Fibroblast of mammary gland (primary cell): ENCODE measurements around the gene TERT.

Source experiments
- DNase-seq: peaks from one replicate; pipeline ENCODE4 v3.0.0-alpha.2; 2010; ENCODE audit warnings: low read depth
- H3K4me3 ChIP-seq: 2 replicates; pipeline ENCODE4 v1.5.1; 2011; ENCODE audit warnings: low read depth, mild to moderate bottlenecking, low read length, moderate library complexity; ENCODE audit not compliant: control insufficient read depth
- TF ChIP-seq, protein P1 (sequence below): conservative IDR thresholded peaks from 2 replicates; pipeline ENCODE4 v1.5.1; 2011; ENCODE audit warnings: low read depth, low read length, inconsistent platforms; ENCODE audit not compliant: control insufficient read depth, insufficient read depth

Gene TERT

DNA sequence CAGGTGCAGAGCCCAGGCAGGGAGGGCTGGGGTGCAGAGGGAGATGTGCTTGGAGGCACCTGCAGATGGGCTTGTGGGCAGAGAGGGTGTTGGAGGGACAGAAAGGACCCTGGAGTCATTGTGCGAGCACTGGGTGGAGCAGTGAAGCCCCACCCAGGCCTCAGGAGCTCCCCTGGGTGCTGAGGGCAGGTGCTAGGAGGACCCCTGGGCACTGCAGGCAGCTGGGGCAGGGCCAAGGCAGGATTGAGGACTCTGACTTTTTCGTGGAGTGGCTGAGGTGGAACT lies 80.0 kb downstream of the TERT start:
- DNase-seq, result no peak
- H3K4me3 ChIP-seq, result no peak overlapping the region
- TF ChIP-seq, protein P1, sequence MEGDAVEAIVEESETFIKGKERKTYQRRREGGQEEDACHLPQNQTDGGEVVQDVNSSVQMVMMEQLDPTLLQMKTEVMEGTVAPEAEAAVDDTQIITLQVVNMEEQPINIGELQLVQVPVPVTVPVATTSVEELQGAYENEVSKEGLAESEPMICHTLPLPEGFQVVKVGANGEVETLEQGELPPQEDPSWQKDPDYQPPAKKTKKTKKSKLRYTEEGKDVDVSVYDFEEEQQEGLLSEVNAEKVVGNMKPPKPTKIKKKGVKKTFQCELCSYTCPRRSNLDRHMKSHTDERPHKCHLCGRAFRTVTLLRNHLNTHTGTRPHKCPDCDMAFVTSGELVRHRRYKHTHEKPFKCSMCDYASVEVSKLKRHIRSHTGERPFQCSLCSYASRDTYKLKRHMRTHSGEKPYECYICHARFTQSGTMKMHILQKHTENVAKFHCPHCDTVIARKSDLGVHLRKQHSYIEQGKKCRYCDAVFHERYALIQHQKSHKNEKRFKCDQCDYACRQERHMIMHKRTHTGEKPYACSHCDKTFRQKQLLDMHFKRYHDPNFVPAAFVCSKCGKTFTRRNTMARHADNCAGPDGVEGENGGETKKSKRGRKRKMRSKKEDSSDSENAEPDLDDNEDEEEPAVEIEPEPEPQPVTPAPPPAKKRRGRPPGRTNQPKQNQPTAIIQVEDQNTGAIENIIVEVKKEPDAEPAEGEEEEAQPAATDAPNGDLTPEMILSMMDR, result no peak

DNA sequence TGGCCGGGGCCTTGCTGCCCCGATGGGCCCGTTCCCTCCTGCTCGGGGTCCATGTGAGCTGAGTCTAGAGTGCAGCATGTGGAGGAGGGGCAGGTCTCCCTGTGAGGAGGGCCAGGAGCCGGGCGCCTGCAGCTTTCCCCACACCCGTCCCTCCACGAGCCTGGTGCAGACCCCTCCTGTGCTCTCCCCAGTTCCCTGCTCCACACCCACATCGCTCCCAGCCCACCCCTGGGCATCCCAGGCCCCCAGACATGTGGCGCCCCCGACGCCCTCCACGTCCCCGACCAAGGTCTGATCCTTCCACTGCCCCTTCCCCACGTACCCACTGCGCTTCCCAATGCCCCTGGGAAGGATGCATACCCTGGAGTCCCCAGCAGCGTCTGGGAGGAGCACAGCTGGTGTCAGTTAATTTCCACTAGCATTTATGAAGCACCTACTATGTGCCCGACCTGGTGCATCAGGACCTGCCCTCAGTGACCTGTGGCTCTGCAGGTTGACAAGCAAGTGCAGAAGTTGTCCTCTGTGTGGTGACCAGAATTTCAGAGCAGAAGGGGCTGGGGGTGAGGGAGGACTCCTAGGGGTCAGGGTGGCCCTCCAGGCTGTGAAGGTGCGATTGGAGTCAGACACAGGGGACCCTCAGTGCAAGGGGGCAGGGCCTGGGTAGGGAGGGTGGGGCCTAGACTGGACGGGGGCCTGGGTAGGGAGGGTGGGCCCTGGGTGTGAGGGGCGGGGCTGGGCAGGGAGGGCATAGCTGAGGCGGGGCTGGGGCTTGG lies 80.5 kb downstream of the TERT start:
- TF ChIP-seq, protein P1, result no peak
- H3K4me3 ChIP-seq, result no peak overlapping the region
- DNase-seq, result no peak

DNA sequence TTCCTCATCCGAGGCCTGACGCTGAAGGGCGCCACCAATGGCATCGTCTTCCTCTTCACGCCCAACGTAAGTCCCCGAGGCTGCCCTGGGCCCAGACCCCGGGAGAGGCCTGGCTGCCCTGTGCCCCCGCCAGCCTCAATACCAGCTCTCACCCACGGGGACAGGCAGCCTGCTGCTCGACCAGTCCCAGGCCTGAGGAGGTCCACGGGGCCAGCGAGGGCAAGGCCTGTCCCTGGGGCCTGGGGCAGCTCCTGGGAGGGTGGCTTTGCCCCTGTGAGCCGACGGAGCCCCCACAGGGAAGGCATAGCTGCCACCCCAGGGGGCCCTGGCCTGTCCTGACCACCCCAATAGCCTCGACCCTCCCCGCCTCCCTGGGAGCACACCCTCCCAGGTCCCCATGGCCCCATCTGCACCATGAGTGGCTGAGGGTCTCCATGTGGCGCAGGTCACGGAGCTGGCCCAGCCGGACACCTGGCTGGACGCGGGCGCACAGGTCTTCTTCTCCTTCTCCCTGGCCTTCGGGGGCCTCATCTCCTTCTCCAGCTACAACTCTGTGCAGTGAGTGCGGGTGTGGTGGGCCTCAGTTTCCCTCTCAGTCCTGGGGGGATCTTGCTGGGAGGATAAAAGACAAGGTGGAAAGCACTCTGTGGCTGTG lies 81.2 kb downstream of the TERT start:
- TF ChIP-seq, protein P1, result no peak

DNA sequence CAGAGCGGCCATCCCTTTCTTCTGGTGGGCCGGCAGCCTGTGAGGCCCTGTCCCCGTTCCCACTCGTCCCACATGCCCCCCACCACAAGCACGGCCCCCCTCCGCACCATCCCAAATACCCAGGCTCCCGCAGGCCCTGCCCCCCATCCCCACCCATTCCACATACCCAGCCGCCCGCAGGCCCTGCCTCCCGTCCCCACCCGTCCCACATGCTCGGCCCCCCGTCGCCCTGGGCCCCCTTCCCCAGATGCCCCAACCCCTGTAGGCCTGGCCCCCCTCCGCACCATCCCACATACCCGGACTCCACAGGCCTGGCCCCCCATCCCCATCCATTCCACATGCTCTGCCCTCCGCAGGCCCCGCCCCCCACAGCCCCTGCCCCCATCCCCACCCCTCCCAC lies 82.0 kb downstream of the TERT start:
- TF ChIP-seq, protein P1, result no peak
- H3K4me3 ChIP-seq, result no peak overlapping the region
- DNase-seq, result no peak

More for the DNA sequence above, 81.2 kb downstream of the TERT start:
- DNase-seq, result no peak
- no peak overlapping the region for H3K4me3 ChIP-seq

DNA sequence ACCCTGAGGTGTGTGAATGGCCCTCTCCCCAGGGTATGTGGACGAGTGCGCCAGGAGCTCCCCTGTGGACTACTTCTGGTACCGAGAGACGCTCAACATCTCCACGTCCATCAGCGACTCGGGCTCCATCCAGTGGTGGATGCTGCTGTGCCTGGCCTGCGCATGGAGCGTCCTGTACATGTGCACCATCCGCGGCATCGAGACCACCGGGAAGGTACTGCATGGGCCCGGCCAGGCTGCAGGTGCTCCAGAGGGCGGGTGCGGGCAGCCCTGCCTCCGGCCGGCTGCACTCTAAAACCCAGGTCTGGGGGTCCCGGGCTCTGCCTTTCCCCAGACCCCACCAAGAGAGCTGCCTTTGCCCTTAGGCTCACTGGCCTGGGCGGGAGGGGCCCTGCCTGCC lies 82.6 kb downstream of the TERT start:
- H3K4me3 ChIP-seq, result no peak overlapping the region
- no peak for DNase-seq
- TF ChIP-seq, protein P1, result no peak

DNA sequence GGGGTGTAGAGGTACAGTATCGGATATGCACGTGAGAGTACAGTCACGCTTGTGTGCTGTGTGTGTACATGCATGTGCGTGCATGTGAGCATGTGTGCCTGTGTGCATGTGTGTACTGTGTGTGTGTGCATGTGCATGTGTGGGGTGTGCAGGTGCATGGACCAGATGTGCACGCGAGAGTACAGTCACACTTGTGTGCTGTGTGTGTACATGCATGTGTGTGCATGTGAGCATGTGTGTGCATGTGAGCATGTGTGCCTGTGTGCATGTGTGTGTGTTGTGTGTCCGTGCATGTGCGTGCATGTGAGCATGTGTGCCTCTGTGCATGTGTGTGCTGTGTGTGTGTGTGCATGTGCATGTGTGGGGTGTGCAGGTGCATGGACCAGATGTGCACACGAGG lies 83.2 kb downstream of the TERT start:
- DNase-seq, result no peak
- no peak overlapping the region for H3K4me3 ChIP-seq
- TF ChIP-seq, protein P1, result no peak
